ENCODE results near the gene CIROP. TPM values are rescaled to one million over a fixed set of nuclear protein-coding genes. Genes with fewer than 3 reads are reported as not detected.

Gene CIROP
- total RNA-seq, 2 donors from 2014 or later: not detected

- no peak overlapping the region for H3K9ac ChIP-seq (ENCODE audit: low read depth in 2 of 2, low read length in 2 of 2)
- H3K27me3 ChIP-seq: no peaks in the 10 kb centered on the region
- H3K9me3 ChIP-seq: no peaks in the 10 kb centered on the region
- H3K4me1 ChIP-seq: no peaks in the 10 kb centered on the region
- no peak overlapping the region for H3K27ac ChIP-seq
- TF ChIP-seq CTCF (IDR thresholded peaks at IDR 0.05): no peak
- H3K36me3 ChIP-seq: no peaks in the 10 kb centered on the region
- DNase-seq: no peak
- intact Hi-C loops (cut with DNase I): no loop called here
- H3K4me3 ChIP-seq: no peak overlapping the region
Observed at GRCh38 chr14:23117371-23118020, 12.7 kb upstream of the CIROP start.

- Histone ChIP-seq H3K27ac (no peak overlapping the region), H3K4me1 (no peaks in the 10 kb centered on the region), H3K36me3 (no peaks in the 10 kb centered on the region), H3K9me3 (no peaks in the 10 kb centered on the region), H3K4me3 (no peak overlapping the region), H3K27me3 (no peaks in the 10 kb centered on the region), H3K9ac (ENCODE audit: low read depth in 2 of 2, low read length in 2 of 2) (no peak overlapping the region)
- TF ChIP-seq CTCF (IDR thresholded peaks at IDR 0.05): no peak
- intact Hi-C loops (cut with DNase I): no loop called here
- no peak for DNase-seq
Observed at GRCh38 chr14:23115918-23116317, 11.1 kb upstream of the CIROP start.

DNA sequence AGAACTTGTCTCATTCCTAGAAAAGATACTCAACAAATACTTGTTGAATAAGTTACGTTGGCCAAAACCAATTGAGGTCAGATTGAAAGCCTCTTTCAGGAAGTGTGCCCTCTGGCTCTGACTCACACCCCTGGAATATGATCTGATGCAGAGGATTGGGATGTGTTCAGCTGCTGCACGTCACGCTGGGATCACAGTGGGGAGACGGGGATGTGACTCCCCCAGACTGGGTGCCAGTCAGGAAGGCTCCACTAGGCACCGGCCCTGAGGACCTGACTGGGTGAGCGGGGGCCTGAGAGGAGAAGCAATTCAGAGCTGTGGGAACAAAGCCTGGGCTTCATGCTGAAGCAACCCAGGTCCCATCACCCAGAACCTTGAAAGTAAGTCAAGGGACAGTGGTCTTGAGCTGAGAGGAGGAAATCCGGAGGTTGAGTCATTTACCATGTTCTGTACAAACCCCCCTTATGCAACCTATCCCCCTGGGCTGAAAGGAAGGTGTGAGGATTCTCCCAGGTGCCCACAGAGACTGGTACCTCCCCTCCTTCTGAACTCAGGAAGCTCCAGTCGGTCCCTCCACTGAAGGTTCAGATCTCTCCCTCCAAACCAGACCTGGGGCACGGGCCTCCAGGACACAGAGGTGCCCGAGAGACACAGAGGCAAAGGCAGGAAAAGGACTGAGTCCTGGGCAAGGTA lies 10.4 kb upstream of the CIROP start:
- intact Hi-C loops (cut with DNase I): no loop called here
- Histone ChIP-seq H3K27ac (no peak overlapping the region), H3K4me1 (no peaks in the 10 kb centered on the region), H3K27me3 (no peaks in the 10 kb centered on the region), H3K9me3 (no peaks in the 10 kb centered on the region), H3K4me3 (no peak overlapping the region), H3K36me3 (no peaks in the 10 kb centered on the region), H3K9ac (ENCODE audit: low read depth in 2 of 2, low read length in 2 of 2) (no peak overlapping the region)
- DNase-seq: no peak
- TF ChIP-seq CTCF (IDR thresholded peaks at IDR 0.05): no peak

- intact Hi-C loops (cut with DNase I): no loop called here
- Histone ChIP-seq H3K9ac (ENCODE audit: low read depth in 2 of 2, low read length in 2 of 2) (no peak overlapping the region), H3K27ac (no peak overlapping the region), H3K4me1 (no peaks in the 10 kb centered on the region), H3K27me3 (no peaks in the 10 kb centered on the region), H3K9me3 (no peaks in the 10 kb centered on the region), H3K36me3 (no peaks in the 10 kb centered on the region), H3K4me3 (no peak overlapping the region)
- no peak for DNase-seq
- TF ChIP-seq CTCF (IDR thresholded peaks at IDR 0.05): no peak
Observed at GRCh38 chr14:23114669-23115038, 9.9 kb upstream of the CIROP start.

GRCh38 chr14:23114120-23114458 lies 9.3 kb upstream of the CIROP start:
- Histone ChIP-seq H3K4me1 (no peaks in the 10 kb centered on the region), H3K9me3 (no peaks in the 10 kb centered on the region), H3K36me3 (no peaks in the 10 kb centered on the region), H3K9ac (ENCODE audit: low read depth in 2 of 2, low read length in 2 of 2) (no peak overlapping the region), H3K27me3 (no peaks in the 10 kb centered on the region), H3K4me3 (no peak overlapping the region), H3K27ac (no peak overlapping the region)
- no peak for DNase-seq
- intact Hi-C loops (cut with DNase I): no loop called here
- no peak for TF ChIP-seq CTCF (IDR thresholded peaks at IDR 0.05)
